Neural cell (in vitro differentiated cells): ENCODE measurements around the gene ADGRD1. TPM values are rescaled to one million over a fixed set of nuclear protein-coding genes. Genes with fewer than 3 reads are reported as not detected.

Experiments used
- H2AFZ ChIP-seq: fragments of 200-600, 300-800 bp; sonication (generic), shearing (Covaris generic); 2 replicates; pipeline ENCODE4 v1.6.0; 2014; ENCODE audit warnings: low read depth, mild to moderate bottlenecking, antibody characterized with exemption, low read length, moderate library complexity
- H3F3A ChIP-seq: fragments of 200-600 bp; shearing (Covaris generic); 2 replicates; pipeline ENCODE4 v1.6.1; 2016; ENCODE audit warnings: mild to moderate bottlenecking, moderate library complexity, mixed read lengths, antibody characterized with exemption, low read length; ENCODE audit not compliant: insufficient read depth, poor library complexity, severe bottlenecking
- H3K27ac ChIP-seq: fragments of 200-600, 300-800 bp; sonication (generic), shearing (Covaris generic); 2 replicates; pipeline ENCODE4 v1.5.1; 2014; ENCODE audit warnings: mild to moderate bottlenecking, low read length, moderate library complexity
- H3K27me3 ChIP-seq: fragments of 300-800, 200-600 bp; sonication (generic), shearing (Covaris generic); 2 replicates; pipeline ENCODE4 v1.6.0; 2014; ENCODE audit warnings: mild to moderate bottlenecking, low read depth, low read length, moderate library complexity; ENCODE audit not compliant: insufficient read depth
- H3K36me3 ChIP-seq: fragments of 300-800, 200-600 bp; sonication (generic), shearing (Covaris generic); 2 replicates; pipeline ENCODE4 v1.5.1; 2014; ENCODE audit warnings: mild to moderate bottlenecking, antibody characterized with exemption, low read length, moderate library complexity; ENCODE audit not compliant: insufficient read depth
- H3K4me2 ChIP-seq: fragments of 300-800, 200-600 bp; sonication (generic), shearing (Covaris generic); 2 replicates; pipeline ENCODE4 v1.6.0; 2014; ENCODE audit warnings: mild to moderate bottlenecking, low read length
- H3K4me3 ChIP-seq: fragments of 300-800, 200-600 bp; sonication (generic), shearing (Covaris generic); 2 replicates; pipeline ENCODE4 v1.5.1; 2014; ENCODE audit warnings: mild to moderate bottlenecking, low read length, moderate library complexity
- H3K79me2 ChIP-seq: fragments of 200-600 bp; shearing (Covaris generic); replicated peaks from 2 replicates; pipeline ENCODE4 v1.6.0; 2014; ENCODE audit warnings: mild to moderate bottlenecking, low read length, moderate library complexity; ENCODE audit not compliant: insufficient read depth
- H3K9ac ChIP-seq: fragments of 300-800, 200-600 bp; sonication (generic), shearing (Covaris generic); 2 replicates; pipeline ENCODE4 v1.6.1; 2016; ENCODE audit warnings: mild to moderate bottlenecking, low read length, mixed read lengths
- H3K9me2 ChIP-seq: fragments of 200-600 bp; shearing (Covaris generic); 2 replicates; pipeline ENCODE4 v1.6.1; 2016; ENCODE audit warnings: mild to moderate bottlenecking, low read length, mixed read lengths; ENCODE audit not compliant: insufficient read depth
- H3K9me3 ChIP-seq: fragments of 200-600, 300-800 bp; sonication (generic), shearing (Covaris generic); 2 replicates; pipeline ENCODE4 v1.6.1; 2016; ENCODE audit warnings: mild to moderate bottlenecking, mixed run types, low read length, moderate library complexity, mixed read lengths
- H4K20me1 ChIP-seq: fragments of 200-600 bp; shearing (Covaris generic); 2 replicates; pipeline ENCODE4 v1.6.1; 2016; ENCODE audit warnings: mild to moderate bottlenecking, mixed run types; ENCODE audit not compliant: insufficient read depth
- EP300 ChIP-seq: fragments of 450-650 bp; conservative IDR thresholded peaks from 2 replicates; pipeline ENCODE4 v1.6.1; 2014; ENCODE audit warnings: antibody characterized with exemption, mild to moderate bottlenecking, moderate library complexity; ENCODE audit not compliant: poor library complexity, severe bottlenecking
- EZH2 ChIP-seq: fragments of 200-600, 300-800 bp; shearing (Covaris generic), sonication (generic); IDR thresholded peaks from 2 replicates; pipeline ENCODE4 v1.6.1; 2014; ENCODE audit warnings: antibody characterized with exemption, low read length, borderline replicate concordance, mild to moderate bottlenecking; ENCODE audit not compliant: insufficient read depth, poor library complexity, severe bottlenecking
- MXI1 ChIP-seq: fragments of 450-650 bp; conservative IDR thresholded peaks from 2 replicates; pipeline ENCODE4 v1.6.1; 2014; ENCODE audit warnings: antibody characterized with exemption, mild to moderate bottlenecking; ENCODE audit not compliant: poor library complexity, severe bottlenecking
- POLR2AphosphoS5 ChIP-seq: IDR thresholded peaks from 2 replicates; pipeline ENCODE4 v1.6.1; 2012
- RAD21 ChIP-seq: fragments of 450-650 bp; conservative IDR thresholded peaks from 2 replicates; pipeline ENCODE4 v1.6.1; 2014; ENCODE audit warnings: antibody characterized with exemption, mild to moderate bottlenecking, moderate library complexity
- SMC3 ChIP-seq: fragments of 450-650 bp; conservative IDR thresholded peaks from 2 replicates; pipeline ENCODE4 v1.6.1; 2014; ENCODE audit warnings: antibody characterized with exemption, mild to moderate bottlenecking, moderate library complexity; ENCODE audit not compliant: poor library complexity
- TAF1 ChIP-seq: IDR thresholded peaks from 2 replicates; pipeline ENCODE4 v1.6.1; 2012; ENCODE audit warnings: low read depth
- polyA plus RNA-seq: library from polyadenylated mRNA; depleted of rRNA; stranded (reverse); fragments of >200 nt; gene quantifications from 2 replicates; pipeline ENCODE4 v1.2.3, GENCODE V29; 2014
- TF ChIP-seq, protein P1 (sequence below): IDR thresholded peaks from 2 replicates; pipeline ENCODE4 v1.6.1; 2012; ENCODE audit warnings: borderline replicate concordance
- TF ChIP-seq, protein P2 (sequence below): fragments of 450-650 bp; IDR thresholded peaks from 2 replicates; pipeline ENCODE4 v1.5.1; 2014; ENCODE audit warnings: antibody characterized with exemption, mild to moderate bottlenecking, moderate library complexity; ENCODE audit not compliant: poor library complexity, severe bottlenecking

Gene ADGRD1
- polyA plus RNA-seq, 1 donor from 2014 or later: 1.7 TPM

DNA sequence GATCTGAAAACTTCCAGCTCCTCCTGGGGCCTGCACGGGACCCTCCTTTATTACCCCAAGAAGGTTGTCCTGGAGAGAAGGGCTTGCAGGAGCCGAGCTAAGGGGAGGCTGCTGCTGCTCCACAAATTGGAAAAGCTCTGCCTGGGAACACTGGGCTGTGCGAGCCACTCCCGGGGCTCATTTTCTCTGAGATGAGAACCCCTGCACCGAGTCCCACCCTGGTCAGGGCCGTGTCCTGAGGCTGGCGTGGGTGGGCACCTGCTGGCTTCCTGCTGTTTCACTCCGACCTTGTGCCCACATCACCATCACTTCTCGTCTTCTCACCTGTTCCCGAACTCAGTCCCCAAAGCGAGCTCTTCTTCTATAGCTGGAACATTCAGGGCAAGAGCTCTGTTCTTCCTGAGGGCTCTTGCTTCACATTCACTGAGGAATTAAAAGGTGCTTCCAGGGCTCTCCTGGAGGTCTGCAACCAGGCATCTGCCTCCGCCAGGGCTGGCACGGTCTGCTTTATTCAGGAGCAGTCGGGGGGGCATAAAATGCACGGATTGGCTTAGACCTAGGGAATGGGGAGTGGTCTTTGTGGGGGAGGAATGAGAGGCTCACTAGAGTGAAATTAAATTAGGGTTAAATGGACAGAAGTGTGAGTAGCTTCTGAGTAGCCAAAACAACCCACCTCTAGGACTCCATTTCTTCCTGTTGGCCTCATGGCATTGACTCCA lies 98.5 kb downstream of the ADGRD1 start:
- Histone ChIP-seq H3K4me2 (no peak overlapping the region), H3K9me3 (no peaks in the 10 kb centered on the region), H3K4me3 (no peak overlapping the region), H2AFZ (no peak overlapping the region), H3K9me2 (no peaks in the 10 kb centered on the region), H3K27me3 (no peaks in the 10 kb centered on the region), H3K9ac (no peak overlapping the region), H3F3A (no peaks in the 10 kb centered on the region), H3K36me3 (no peaks in the 10 kb centered on the region), H3K27ac (no peak overlapping the region), H4K20me1 (no peaks in the 10 kb centered on the region), H3K79me2 (no peaks in the 10 kb centered on the region)
- TF ChIP-seq POLR2AphosphoS5 (no peak), SMC3 (no peak), EP300 (no peak), MXI1 (no peak), EZH2 (no peak), TAF1 (no peak), RAD21 (no peak)
- TF ChIP-seq, protein P1, sequence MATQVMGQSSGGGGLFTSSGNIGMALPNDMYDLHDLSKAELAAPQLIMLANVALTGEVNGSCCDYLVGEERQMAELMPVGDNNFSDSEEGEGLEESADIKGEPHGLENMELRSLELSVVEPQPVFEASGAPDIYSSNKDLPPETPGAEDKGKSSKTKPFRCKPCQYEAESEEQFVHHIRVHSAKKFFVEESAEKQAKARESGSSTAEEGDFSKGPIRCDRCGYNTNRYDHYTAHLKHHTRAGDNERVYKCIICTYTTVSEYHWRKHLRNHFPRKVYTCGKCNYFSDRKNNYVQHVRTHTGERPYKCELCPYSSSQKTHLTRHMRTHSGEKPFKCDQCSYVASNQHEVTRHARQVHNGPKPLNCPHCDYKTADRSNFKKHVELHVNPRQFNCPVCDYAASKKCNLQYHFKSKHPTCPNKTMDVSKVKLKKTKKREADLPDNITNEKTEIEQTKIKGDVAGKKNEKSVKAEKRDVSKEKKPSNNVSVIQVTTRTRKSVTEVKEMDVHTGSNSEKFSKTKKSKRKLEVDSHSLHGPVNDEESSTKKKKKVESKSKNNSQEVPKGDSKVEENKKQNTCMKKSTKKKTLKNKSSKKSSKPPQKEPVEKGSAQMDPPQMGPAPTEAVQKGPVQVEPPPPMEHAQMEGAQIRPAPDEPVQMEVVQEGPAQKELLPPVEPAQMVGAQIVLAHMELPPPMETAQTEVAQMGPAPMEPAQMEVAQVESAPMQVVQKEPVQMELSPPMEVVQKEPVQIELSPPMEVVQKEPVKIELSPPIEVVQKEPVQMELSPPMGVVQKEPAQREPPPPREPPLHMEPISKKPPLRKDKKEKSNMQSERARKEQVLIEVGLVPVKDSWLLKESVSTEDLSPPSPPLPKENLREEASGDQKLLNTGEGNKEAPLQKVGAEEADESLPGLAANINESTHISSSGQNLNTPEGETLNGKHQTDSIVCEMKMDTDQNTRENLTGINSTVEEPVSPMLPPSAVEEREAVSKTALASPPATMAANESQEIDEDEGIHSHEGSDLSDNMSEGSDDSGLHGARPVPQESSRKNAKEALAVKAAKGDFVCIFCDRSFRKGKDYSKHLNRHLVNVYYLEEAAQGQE: no peak
- TF ChIP-seq, protein P2, sequence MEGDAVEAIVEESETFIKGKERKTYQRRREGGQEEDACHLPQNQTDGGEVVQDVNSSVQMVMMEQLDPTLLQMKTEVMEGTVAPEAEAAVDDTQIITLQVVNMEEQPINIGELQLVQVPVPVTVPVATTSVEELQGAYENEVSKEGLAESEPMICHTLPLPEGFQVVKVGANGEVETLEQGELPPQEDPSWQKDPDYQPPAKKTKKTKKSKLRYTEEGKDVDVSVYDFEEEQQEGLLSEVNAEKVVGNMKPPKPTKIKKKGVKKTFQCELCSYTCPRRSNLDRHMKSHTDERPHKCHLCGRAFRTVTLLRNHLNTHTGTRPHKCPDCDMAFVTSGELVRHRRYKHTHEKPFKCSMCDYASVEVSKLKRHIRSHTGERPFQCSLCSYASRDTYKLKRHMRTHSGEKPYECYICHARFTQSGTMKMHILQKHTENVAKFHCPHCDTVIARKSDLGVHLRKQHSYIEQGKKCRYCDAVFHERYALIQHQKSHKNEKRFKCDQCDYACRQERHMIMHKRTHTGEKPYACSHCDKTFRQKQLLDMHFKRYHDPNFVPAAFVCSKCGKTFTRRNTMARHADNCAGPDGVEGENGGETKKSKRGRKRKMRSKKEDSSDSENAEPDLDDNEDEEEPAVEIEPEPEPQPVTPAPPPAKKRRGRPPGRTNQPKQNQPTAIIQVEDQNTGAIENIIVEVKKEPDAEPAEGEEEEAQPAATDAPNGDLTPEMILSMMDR: no peak

DNA sequence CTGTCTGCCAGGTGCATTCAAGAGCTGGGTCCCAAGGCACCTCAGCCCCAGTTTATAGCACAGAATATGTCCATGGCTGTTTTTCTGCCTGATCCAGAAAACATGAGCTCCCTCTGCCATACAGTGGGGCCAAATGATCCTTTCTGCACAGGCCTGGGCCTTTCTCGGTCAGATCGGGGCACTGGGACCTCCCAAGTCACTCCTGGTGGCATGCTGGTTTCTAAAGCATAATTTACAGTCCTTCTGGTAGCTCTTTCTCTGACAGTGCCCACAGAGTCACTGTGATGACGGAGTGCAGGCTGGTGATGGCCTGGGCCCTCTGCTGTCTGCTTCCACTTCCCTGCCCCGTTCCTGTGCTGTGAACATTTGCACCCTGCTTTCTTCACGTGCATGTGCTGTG lies 99.2 kb downstream of the ADGRD1 start:
- no peak overlapping the region for H3K4me3 ChIP-seq
- H3K9ac ChIP-seq: no peak overlapping the region
- H3K4me2 ChIP-seq: no peak overlapping the region
- H3K27me3 ChIP-seq: no peaks in the 10 kb centered on the region
- H3K27ac ChIP-seq: no peak overlapping the region
- H2AFZ ChIP-seq: no peak overlapping the region
- no peaks in the 10 kb centered on the region for H3K9me3 ChIP-seq
- H3K36me3 ChIP-seq: no peaks in the 10 kb centered on the region
- H3K9me2 ChIP-seq: no peaks in the 10 kb centered on the region
- TF ChIP-seq TAF1 (no peak), POLR2AphosphoS5 (no peak), EP300 (no peak)
- TF ChIP-seq, protein P2: no peak
- no peaks in the 10 kb centered on the region for H3F3A ChIP-seq
- no peaks in the 10 kb centered on the region for H4K20me1 ChIP-seq
- H3K79me2 ChIP-seq: no peaks in the 10 kb centered on the region
